CD8-positive, alpha-beta memory T cell (primary cell): ENCODE measurements around the gene NPAS3. TPM values are rescaled to one million over a fixed set of nuclear protein-coding genes. Genes with fewer than 3 reads are reported as not detected.

ENCODE experiments used
- CTCF ChIA-PET: fragments of 350-600 bp; sonication (Branson Sonifier 250); formaldehyde crosslinking; loops from one replicate; lab custom pipeline; 2021; ENCODE audit warnings: antibody characterized with exemption; lab: Charles Lee
- POLR2A ChIA-PET: fragments of 350-600 bp; sonication (Branson Sonifier 250); formaldehyde crosslinking; loops from one replicate; lab custom pipeline; 2021; ENCODE audit warnings: antibody characterized with exemption; lab: Charles Lee
- DNase-seq, 5 donors: peaks; one replicate each; pipeline versions ENCODE4 v3.0.0 to v3.0.0-alpha.2; 2020 to 2022; ENCODE audit warnings: mixed read lengths in 1 of 5
- H3K27ac ChIP-seq: one replicate; pipeline ENCODE4 v1.7.0; 2013; ENCODE audit warnings: low read depth, mild to moderate bottlenecking, low read length, moderate library complexity
- H3K27me3 ChIP-seq: 2 replicates; pipeline ENCODE4 v1.7.0; 2013; ENCODE audit warnings: low read length, mild to moderate bottlenecking; ENCODE audit not compliant: insufficient read depth, poor library complexity, severe bottlenecking
- H3K36me3 ChIP-seq: 2 replicates; pipeline ENCODE4 v1.7.0; 2013; ENCODE audit warnings: mild to moderate bottlenecking, low read length, moderate library complexity; ENCODE audit not compliant: insufficient read depth
- H3K4me1 ChIP-seq: 2 replicates; pipeline ENCODE4 v1.7.0; 2013; ENCODE audit warnings: mild to moderate bottlenecking, low read length, moderate library complexity; ENCODE audit not compliant: insufficient read depth
- H3K4me3 ChIP-seq: 2 replicates; pipeline ENCODE4 v1.7.0; 2013; ENCODE audit warnings: mild to moderate bottlenecking, low read length
- H3K9me3 ChIP-seq: 2 replicates; pipeline ENCODE4 v1.7.0; 2013; ENCODE audit warnings: mild to moderate bottlenecking, low read length
- H3K27ac Mint-ChIP-seq, 8 donors: one replicate each; pipeline ENCODE4 v1.8.0; 2020 to 2021; ENCODE audit warnings: mixed read lengths in 8 of 8, mild to moderate bottlenecking in 6 of 8, inconsistent platforms in 3 of 8, moderate library complexity in 3 of 8
- H3K27me3 Mint-ChIP-seq, 2 donors: one replicate each; pipeline ENCODE4 v1.8.0; 2020 to 2021; ENCODE audit warnings: mixed read lengths in 2 of 2, mild to moderate bottlenecking in 1 of 2, moderate library complexity in 1 of 2
- H3K36me3 Mint-ChIP-seq, 3 donors: one replicate each; pipeline ENCODE4 v1.8.0; 2020 to 2021; ENCODE audit warnings: mixed read lengths in 3 of 3, inconsistent platforms in 1 of 3, mild to moderate bottlenecking in 1 of 3
- H3K4me1 Mint-ChIP-seq, 3 donors: one replicate each; pipeline ENCODE4 v1.8.0; 2020 to 2021; ENCODE audit warnings: mixed read lengths in 3 of 3, inconsistent platforms in 1 of 3, mild to moderate bottlenecking in 1 of 3
- H3K4me3 Mint-ChIP-seq, 7 donors: one replicate each; pipeline ENCODE4 v1.8.0; 2020 to 2021; ENCODE audit warnings: mixed read lengths in 7 of 7, mild to moderate bottlenecking in 6 of 7, moderate library complexity in 4 of 7, inconsistent platforms in 2 of 7
- H3K9me3 Mint-ChIP-seq, 5 donors: one replicate each; pipeline ENCODE4 v1.8.0; 2020 to 2022; ENCODE audit warnings: mixed read lengths in 5 of 5, mild to moderate bottlenecking in 3 of 5, moderate library complexity in 2 of 5, inconsistent platforms in 1 of 5
- polyA plus RNA-seq: library from polyadenylated mRNA; unstranded; fragments of 300-500 nt; fragmentation: Illumina TruSeq; gene quantifications from one replicate; pipeline ENCODE4 v1.2.3, GENCODE V29; 2021
- total RNA-seq, 2 experiments: library from RNA; stranded (reverse); gene quantifications; one replicate each; pipeline ENCODE4 v1.2.3, GENCODE V29; 2021

The NPAS3 gene
- total and polyA plus RNA-seq, 3 experiments from 2014 or later = not detected

DNA sequence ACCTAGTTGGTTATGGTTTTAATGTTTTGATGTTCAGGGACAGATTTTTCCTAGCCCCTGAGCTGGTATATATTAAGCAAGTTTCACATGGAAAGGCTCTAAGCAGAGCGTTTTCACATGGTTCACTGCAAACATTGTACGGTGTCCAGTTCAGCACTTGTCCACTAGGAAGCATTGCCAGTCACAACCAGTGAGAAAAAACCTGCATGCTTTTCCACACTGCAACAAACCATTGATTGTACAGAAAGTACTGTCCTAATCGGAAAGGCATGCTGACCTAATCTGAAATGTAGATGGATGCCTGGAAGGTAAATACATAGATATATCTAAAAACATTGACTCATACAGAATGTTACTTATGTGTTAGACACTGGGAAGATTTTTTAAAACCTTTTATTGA, 25.0 kb upstream of the NPAS3 start:
- H3K4me3 ChIP-seq = no peak overlapping the region
- H3K4me3 Mint-ChIP-seq = no peak overlapping the region
- no peaks in the 10 kb centered on the region for H3K36me3 ChIP-seq
- ChIA-PET CTCF (no interaction called here), POLR2A (no interaction called here)
- no peak overlapping the region for H3K27ac ChIP-seq
- H3K9me3 ChIP-seq = no peaks in the 10 kb centered on the region
- H3K36me3 Mint-ChIP-seq = no peaks in the 10 kb centered on the region
- no peak for DNase-seq
- H3K27me3 Mint-ChIP-seq = no peaks in the 10 kb centered on the region
- peaks cover 0 to 5% (median 3%) of the 10 kb centered on the region in 5 donors for H3K9me3 Mint-ChIP-seq
- no peaks in the 10 kb centered on the region for H3K27me3 ChIP-seq
- no peak overlapping the region for H3K27ac Mint-ChIP-seq
- H3K4me1 Mint-ChIP-seq = no peaks in the 10 kb centered on the region
- no peaks in the 10 kb centered on the region for H3K4me1 ChIP-seq

GRCh38 chr14:32914391-32914790, 24.3 kb upstream of the NPAS3 start:
- H3K4me1 ChIP-seq = no peaks in the 10 kb centered on the region
- H3K36me3 ChIP-seq = no peaks in the 10 kb centered on the region
- Mint-ChIP-seq H3K4me1 (no peaks in the 10 kb centered on the region), H3K27me3 (no peaks in the 10 kb centered on the region), H3K36me3 (no peaks in the 10 kb centered on the region), H3K4me3 (no peak overlapping the region), H3K27ac (no peak overlapping the region), H3K9me3 (peaks cover 0 to 5% (median 2%) of the 10 kb centered on the region in 5 donors)
- H3K9me3 ChIP-seq = no peaks in the 10 kb centered on the region
- POLR2A ChIA-PET = no interaction called here
- H3K27ac ChIP-seq = no peak overlapping the region
- no peak overlapping the region for H3K4me3 ChIP-seq
- DNase-seq = no peak
- no peaks in the 10 kb centered on the region for H3K27me3 ChIP-seq
- CTCF ChIA-PET = no interaction called here

DNA sequence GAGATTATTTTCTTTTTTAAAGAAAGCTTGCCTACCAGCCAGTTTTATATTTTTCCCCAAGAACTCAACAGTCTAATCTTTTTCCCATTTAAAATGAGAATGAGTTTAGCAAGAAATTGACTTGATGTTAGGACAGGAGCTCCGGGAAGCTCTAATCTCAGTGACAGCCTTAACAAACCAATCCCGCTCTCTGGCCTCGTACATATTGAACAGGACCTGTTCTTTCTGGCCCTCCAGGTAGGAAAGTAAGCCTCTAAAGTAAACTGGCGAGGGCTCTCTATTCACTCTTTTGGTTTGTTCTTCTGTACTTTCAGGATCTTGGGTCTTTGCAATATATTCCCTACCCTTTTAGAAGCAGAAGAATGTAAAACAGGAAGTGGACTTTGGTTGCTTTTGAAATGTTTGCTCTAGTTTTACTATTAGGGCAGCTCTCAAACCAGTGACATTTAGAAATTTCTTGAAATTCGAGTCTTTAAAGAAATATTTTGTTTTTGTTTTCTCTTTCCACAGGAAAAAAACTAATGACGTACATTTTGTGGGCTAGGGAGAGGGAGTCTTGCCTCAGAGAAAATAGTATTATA, 17.9 kb upstream of the NPAS3 start:
- DNase-seq = no peak
- Mint-ChIP-seq H3K36me3 (no peaks in the 10 kb centered on the region), H3K4me3 (no peak overlapping the region), H3K9me3 (peaks cover 0 to 8% (median 4%) of the 10 kb centered on the region in 5 donors), H3K4me1 (no peaks in the 10 kb centered on the region), H3K27me3 (no peaks in the 10 kb centered on the region), H3K27ac (no peak overlapping the region)
- no peaks in the 10 kb centered on the region for H3K4me1 ChIP-seq
- CTCF ChIA-PET = no interaction called here
- no peak overlapping the region for H3K4me3 ChIP-seq
- H3K9me3 ChIP-seq = no peaks in the 10 kb centered on the region
- no peak overlapping the region for H3K27ac ChIP-seq
- no peaks in the 10 kb centered on the region for H3K36me3 ChIP-seq
- POLR2A ChIA-PET = no interaction called here
- no peaks in the 10 kb centered on the region for H3K27me3 ChIP-seq

GRCh38 chr14:32925439-32925838, 13.2 kb upstream of the NPAS3 start:
- Histone ChIP-seq H3K9me3 (no peaks in the 10 kb centered on the region), H3K27ac (no peak overlapping the region), H3K36me3 (no peaks in the 10 kb centered on the region), H3K4me3 (no peak overlapping the region), H3K4me1 (no peaks in the 10 kb centered on the region), H3K27me3 (no peaks in the 10 kb centered on the region)
- POLR2A ChIA-PET = no interaction called here
- H3K4me1 Mint-ChIP-seq = no peaks in the 10 kb centered on the region
- no peaks in the 10 kb centered on the region for H3K36me3 Mint-ChIP-seq
- peaks cover 0 to 2% of the 10 kb centered on the region in 2 donors for H3K27me3 Mint-ChIP-seq
- CTCF ChIA-PET = no interaction called here
- H3K4me3 Mint-ChIP-seq = no peak overlapping the region
- H3K9me3 Mint-ChIP-seq = peaks cover 0 to 12% (median 6%) of the 10 kb centered on the region in 5 donors
- H3K27ac Mint-ChIP-seq = no peak overlapping the region
- DNase-seq = no peak

- H3K27ac ChIP-seq = no peak overlapping the region
- Mint-ChIP-seq H3K9me3 (peaks cover 0 to 10% (median 6%) of the 10 kb centered on the region in 5 donors), H3K27ac (no peak overlapping the region), H3K36me3 (peaks cover 0 to 4% (median 0%) of the 10 kb centered on the region in 3 donors), H3K4me3 (no peak overlapping the region), H3K4me1 (peaks cover 0 to 4% (median 2%) of the 10 kb centered on the region in 3 donors), H3K27me3 (peaks cover 33 to 46% of the 10 kb centered on the region in 2 donors)
- POLR2A ChIA-PET = no interaction called here
- no peaks in the 10 kb centered on the region for H3K36me3 ChIP-seq
- no peak overlapping the region for H3K4me3 ChIP-seq
- no peaks in the 10 kb centered on the region for H3K27me3 ChIP-seq
- H3K9me3 ChIP-seq = no peaks in the 10 kb centered on the region
- DNase-seq = no peak
- no peaks in the 10 kb centered on the region for H3K4me1 ChIP-seq
- CTCF ChIA-PET = no interaction called here
These were observed 6.3 kb upstream of the NPAS3 start for GRCh38 chr14:32932302-32932913.

- ChIA-PET CTCF (no interaction called here), POLR2A (no interaction called here)
- peaks cover 37 to 51% of the 10 kb centered on the region in 2 donors for H3K27me3 Mint-ChIP-seq
- peaks cover 0 to 4% (median 4%) of the 10 kb centered on the region in 3 donors for H3K4me1 Mint-ChIP-seq
- no peaks in the 10 kb centered on the region for H3K4me1 ChIP-seq
- no peaks in the 10 kb centered on the region for H3K9me3 ChIP-seq
- no peak overlapping the region for H3K4me3 Mint-ChIP-seq
- H3K27me3 ChIP-seq = no peaks in the 10 kb centered on the region
- no peak for DNase-seq
- H3K36me3 Mint-ChIP-seq = peaks cover 0 to 4% (median 0%) of the 10 kb centered on the region in 3 donors
- no peaks in the 10 kb centered on the region for H3K36me3 ChIP-seq
- peaks cover 0 to 10% (median 8%) of the 10 kb centered on the region in 5 donors for H3K9me3 Mint-ChIP-seq
- no peak overlapping the region for H3K27ac ChIP-seq
- no peak overlapping the region for H3K4me3 ChIP-seq
- H3K27ac Mint-ChIP-seq = no peak overlapping the region
These were observed 5.6 kb upstream of the NPAS3 start for GRCh38 chr14:32932914-32933628.

DNA sequence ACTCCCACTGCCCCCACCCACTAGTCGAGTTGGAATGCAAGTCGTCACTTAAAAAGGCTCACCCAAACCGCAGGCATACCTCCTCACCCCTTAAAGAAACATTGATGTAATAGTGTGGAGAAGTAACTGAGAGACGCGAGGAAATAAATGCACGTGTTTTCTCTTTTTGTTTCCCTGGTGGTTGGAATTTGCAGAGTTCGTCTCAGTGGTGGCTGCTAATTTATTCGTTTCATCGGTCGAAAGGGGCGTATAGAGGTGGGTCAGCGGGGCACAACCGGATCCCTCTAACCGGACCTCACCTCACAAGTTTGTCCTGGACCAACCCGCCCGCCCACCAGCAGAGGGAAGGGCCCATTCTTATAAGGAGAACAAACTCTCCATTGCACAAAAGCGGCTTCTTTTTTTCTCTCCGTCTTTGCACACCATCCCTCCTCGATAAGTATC, 5.0 kb upstream of the NPAS3 start:
- no peaks in the 10 kb centered on the region for H3K36me3 ChIP-seq
- no peaks in the 10 kb centered on the region for H3K4me1 ChIP-seq
- no peaks in the 10 kb centered on the region for H3K9me3 ChIP-seq
- H3K36me3 Mint-ChIP-seq = peaks cover 0 to 4% (median 0%) of the 10 kb centered on the region in 3 donors
- H3K4me3 Mint-ChIP-seq = peak overlapping the region in 1 of 7 donors; percentile 50
- DNase-seq = no peak
- POLR2A ChIA-PET = no interaction called here
- H3K9me3 Mint-ChIP-seq = peaks cover 0 to 10% (median 9%) of the 10 kb centered on the region in 5 donors
- H3K27ac Mint-ChIP-seq = no peak overlapping the region
- CTCF ChIA-PET = no interaction called here
- no peak overlapping the region for H3K4me3 ChIP-seq
- no peaks in the 10 kb centered on the region for H3K27me3 ChIP-seq
- H3K27ac ChIP-seq = no peak overlapping the region
- peaks cover 37 to 55% of the 10 kb centered on the region in 2 donors for H3K27me3 Mint-ChIP-seq
- peaks cover 0 to 7% (median 4%) of the 10 kb centered on the region in 3 donors for H3K4me1 Mint-ChIP-seq
